ENCODE data around the gene LITAF. TPM values are rescaled to one million over a fixed set of nuclear protein-coding genes. Genes with fewer than 3 reads are reported as not detected.

The LITAF gene
- 197 and 216 TPM in 2 replicates for polyA plus RNA-seq (2011; rRNA removed)
- 250 and 441 TPM in 2 replicates for polyA plus RNA-seq (2012; cell fraction: cytosol; rRNA removed)
- 173 and 229 TPM in 2 replicates for polyA plus RNA-seq (2012; cell fraction: nucleus; rRNA removed)
- 197 to 227 TPM (median 218 TPM) in 3 replicates for polyA plus RNA-seq (2017; fragmentation: RNase III; extraction: RNeasy Plus Mini Kit Qiagen cat#74134 plus additional on column Dnase treatment)
- polyA minus RNA-seq (2011; rRNA and poly(A)+ RNA removed) = 215 and 242 TPM in 2 replicates

DNA sequence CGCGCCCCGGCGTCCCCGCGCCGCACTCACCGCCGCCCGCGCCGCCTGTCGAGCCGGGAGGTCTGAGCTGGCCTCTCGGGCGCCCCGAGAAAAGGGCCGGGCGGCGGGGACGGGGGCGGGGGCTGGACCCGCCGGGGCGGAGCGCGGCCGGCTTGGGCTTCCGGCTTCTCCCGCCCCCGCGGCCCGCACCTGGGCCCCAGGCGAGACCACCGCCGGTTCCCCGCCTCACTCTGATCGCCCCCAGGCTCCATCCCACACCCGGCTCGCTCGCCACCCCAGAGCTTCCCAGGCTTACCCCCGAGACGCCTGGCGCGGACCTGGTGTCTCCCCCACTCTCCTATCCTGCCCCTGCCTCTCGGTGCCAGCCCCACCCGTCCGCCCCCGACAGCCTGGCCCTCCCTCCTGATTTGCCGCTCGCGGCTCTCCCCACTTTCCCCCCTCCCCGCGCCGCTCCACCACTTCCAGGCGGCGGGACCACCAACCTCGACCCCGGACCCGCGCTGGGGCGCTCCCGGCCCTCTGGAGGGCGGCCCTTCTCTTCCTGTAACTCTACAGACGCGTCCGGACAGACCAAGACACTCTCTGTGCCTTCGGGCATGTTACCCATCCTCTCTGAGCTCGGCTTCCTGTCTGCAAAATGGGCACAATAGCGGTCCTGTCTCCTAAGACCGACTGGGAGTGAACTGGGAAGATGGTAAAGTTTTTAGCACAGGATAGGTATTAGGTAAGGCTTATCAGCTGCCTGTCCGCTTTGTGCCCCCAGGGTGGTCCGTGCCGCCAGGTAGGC lies at the start of gene LITAF:
Gene LITAF (minus strand): TSS at position 64 of the 787 bp plus-strand sequence. CDS start 30,189 bp downstream, outside the sequence.
- peak; percentile 85 to 90 for ATAC-seq
- POLR2A ChIA-PET = interaction anchor here (0.6 to 3.2 kb wide), 11 partner anchors 10 to 318 kb away, joined by 3 to 57 read pairs (median 4); partner anchors contain the start of gene TXNDC11
- DNase-seq (ENCODE audit: low read depth in 1 of 2, low spot score in 1 of 2) = peak; percentile 55 to 67
- 11% methylated on average over 16 of the region's 74 CpGs for WGBS (ENCODE audit: missing lambda C conversion rate)
- Histone ChIP-seq H3K9me3 (no peaks in the 10 kb centered on the region), H3K4me1 (peaks cover 38% of the 10 kb centered on the region), H3K4me2 (peak within 1 kb of the TSS; percentile 97), H3K4me3 (peak within 1 kb of the TSS; percentile 93), H3K27ac (peak within 1 kb of the TSS; percentile 99 to 100)
- CTCF ChIA-PET = interaction anchor here (0.8 to 3.2 kb wide), 9 partner anchors 9 to 179 kb away, joined by 3 to 21 read pairs (median 4); no protein-coding TSS in a partner anchor
- no peak for FAIRE-seq
- TF ChIP-seq GATA3 (IDR thresholded peaks at IDR 0.05; ENCODE audit: borderline replicate concordance) (no peak), NFE2L2 (conservative IDR thresholded peaks at IDR 0.05; ENCODE audit: low read length) (no peak), JUNB (IDR thresholded peaks at IDR 0.05) (no peak), ZC3H11A (IDR thresholded peaks at IDR 0.05) (no peak), TFCP2L1 (CRISPR knock-in tag; IDR thresholded peaks at IDR 0.05) (no peak), HOXB13 (CRISPR knock-in tag; IDR thresholded peaks at IDR 0.05; ENCODE audit: low read depth) (no peak), TP53 (CRISPR knock-in tag; IDR thresholded peaks at IDR 0.05) (no peak), PHF8 (IDR thresholded peaks at IDR 0.05; ENCODE audit: borderline replicate concordance, low read depth) (peak; percentile 42; the same call in 1 of the 2 replicates), CEBPB (IDR thresholded peaks at IDR 0.05) (no peak), RNF2 (IDR thresholded peaks at IDR 0.05; ENCODE audit: borderline replicate concordance, low read depth) (no peak), SMC3 (IDR thresholded peaks at IDR 0.05) (no peak; the same call in 2 of the 3 replicates), MYC (IDR thresholded peaks at IDR 0.05; ENCODE audit: borderline replicate concordance, low read length) (no peak), NPAS2 (CRISPR knock-in tag; IDR thresholded peaks at IDR 0.05; ENCODE audit: borderline replicate concordance) (no peak), EP300 (IDR thresholded peaks at IDR 0.05) (no peak), NR3C1 (IDR thresholded peaks at IDR 0.05) (no peak), CHD4 (IDR thresholded peaks at IDR 0.05; ENCODE audit: borderline replicate concordance) (peak; percentile 93; the same call in 1 of the 2 replicates), FOXS1 (CRISPR knock-in tag; IDR thresholded peaks at IDR 0.05) (no peak), RFX5 (IDR thresholded peaks at IDR 0.05) (no peak), SREBF2 (IDR thresholded peaks at IDR 0.05) (no peak), POLR2AphosphoS2 (conservative IDR thresholded peaks at IDR 0.05; ENCODE audit: low read length) (no peak), HOXA7 (CRISPR knock-in tag; IDR thresholded peaks at IDR 0.05) (no peak), CBX2 (IDR thresholded peaks at IDR 0.05; ENCODE audit: borderline replicate concordance, low read depth) (no peak), CBX8 (IDR thresholded peaks at IDR 0.05) (no peak), ZNF302 (CRISPR knock-in tag; IDR thresholded peaks at IDR 0.05) (no peak), KDM1A (IDR thresholded peaks at IDR 0.05; ENCODE audit: low read depth) (peak; percentile 98), ZSCAN20 (CRISPR knock-in tag; IDR thresholded peaks at IDR 0.05) (no peak), HEYL (CRISPR knock-in tag; IDR thresholded peaks at IDR 0.05) (no peak), BHLHE40 (IDR thresholded peaks at IDR 0.05; ENCODE audit: low read depth, low read length) (no peak), JUN (IDR thresholded peaks at IDR 0.05) (peak; percentile 62 to 89; a peak in 4 of 5 replicates), RARB (CRISPR knock-in tag; IDR thresholded peaks at IDR 0.05) (no peak), MAZ (IDR thresholded peaks at IDR 0.05; ENCODE audit: borderline replicate concordance, low read depth, low read length) (no peak)
- TF ChIP-seq, protein P1, sequence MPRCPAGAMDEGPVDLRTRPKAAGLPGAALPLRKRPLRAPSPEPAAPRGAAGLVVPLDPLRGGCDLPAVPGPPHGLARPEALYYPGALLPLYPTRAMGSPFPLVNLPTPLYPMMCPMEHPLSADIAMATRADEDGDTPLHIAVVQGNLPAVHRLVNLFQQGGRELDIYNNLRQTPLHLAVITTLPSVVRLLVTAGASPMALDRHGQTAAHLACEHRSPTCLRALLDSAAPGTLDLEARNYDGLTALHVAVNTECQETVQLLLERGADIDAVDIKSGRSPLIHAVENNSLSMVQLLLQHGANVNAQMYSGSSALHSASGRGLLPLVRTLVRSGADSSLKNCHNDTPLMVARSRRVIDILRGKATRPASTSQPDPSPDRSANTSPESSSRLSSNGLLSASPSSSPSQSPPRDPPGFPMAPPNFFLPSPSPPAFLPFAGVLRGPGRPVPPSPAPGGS (IDR thresholded peaks at IDR 0.05) = peak; percentile 80; the same call in 2 of the 3 replicates
- TF ChIP-seq, protein P2, sequence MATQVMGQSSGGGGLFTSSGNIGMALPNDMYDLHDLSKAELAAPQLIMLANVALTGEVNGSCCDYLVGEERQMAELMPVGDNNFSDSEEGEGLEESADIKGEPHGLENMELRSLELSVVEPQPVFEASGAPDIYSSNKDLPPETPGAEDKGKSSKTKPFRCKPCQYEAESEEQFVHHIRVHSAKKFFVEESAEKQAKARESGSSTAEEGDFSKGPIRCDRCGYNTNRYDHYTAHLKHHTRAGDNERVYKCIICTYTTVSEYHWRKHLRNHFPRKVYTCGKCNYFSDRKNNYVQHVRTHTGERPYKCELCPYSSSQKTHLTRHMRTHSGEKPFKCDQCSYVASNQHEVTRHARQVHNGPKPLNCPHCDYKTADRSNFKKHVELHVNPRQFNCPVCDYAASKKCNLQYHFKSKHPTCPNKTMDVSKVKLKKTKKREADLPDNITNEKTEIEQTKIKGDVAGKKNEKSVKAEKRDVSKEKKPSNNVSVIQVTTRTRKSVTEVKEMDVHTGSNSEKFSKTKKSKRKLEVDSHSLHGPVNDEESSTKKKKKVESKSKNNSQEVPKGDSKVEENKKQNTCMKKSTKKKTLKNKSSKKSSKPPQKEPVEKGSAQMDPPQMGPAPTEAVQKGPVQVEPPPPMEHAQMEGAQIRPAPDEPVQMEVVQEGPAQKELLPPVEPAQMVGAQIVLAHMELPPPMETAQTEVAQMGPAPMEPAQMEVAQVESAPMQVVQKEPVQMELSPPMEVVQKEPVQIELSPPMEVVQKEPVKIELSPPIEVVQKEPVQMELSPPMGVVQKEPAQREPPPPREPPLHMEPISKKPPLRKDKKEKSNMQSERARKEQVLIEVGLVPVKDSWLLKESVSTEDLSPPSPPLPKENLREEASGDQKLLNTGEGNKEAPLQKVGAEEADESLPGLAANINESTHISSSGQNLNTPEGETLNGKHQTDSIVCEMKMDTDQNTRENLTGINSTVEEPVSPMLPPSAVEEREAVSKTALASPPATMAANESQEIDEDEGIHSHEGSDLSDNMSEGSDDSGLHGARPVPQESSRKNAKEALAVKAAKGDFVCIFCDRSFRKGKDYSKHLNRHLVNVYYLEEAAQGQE (IDR thresholded peaks at IDR 0.05) = no peak
- TF ChIP-seq, protein P3, sequence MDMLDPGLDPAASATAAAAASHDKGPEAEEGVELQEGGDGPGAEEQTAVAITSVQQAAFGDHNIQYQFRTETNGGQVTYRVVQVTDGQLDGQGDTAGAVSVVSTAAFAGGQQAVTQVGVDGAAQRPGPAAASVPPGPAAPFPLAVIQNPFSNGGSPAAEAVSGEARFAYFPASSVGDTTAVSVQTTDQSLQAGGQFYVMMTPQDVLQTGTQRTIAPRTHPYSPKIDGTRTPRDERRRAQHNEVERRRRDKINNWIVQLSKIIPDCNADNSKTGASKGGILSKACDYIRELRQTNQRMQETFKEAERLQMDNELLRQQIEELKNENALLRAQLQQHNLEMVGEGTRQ (IDR thresholded peaks at IDR 0.05) = no peak
- TF ChIP-seq, protein P4, sequence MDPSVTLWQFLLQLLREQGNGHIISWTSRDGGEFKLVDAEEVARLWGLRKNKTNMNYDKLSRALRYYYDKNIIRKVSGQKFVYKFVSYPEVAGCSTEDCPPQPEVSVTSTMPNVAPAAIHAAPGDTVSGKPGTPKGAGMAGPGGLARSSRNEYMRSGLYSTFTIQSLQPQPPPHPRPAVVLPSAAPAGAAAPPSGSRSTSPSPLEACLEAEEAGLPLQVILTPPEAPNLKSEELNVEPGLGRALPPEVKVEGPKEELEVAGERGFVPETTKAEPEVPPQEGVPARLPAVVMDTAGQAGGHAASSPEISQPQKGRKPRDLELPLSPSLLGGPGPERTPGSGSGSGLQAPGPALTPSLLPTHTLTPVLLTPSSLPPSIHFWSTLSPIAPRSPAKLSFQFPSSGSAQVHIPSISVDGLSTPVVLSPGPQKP (IDR thresholded peaks at IDR 0.05; ENCODE audit: low read depth, low read length) = no peak

Data from A549 (cell line).